Fibroblast of the conjunctiva (primary cell): ENCODE results near the gene PCP4.

Experiments used
- DNase-seq: peaks from one replicate; pipeline ENCODE4 v3.0.0-alpha.2; 2010; ENCODE audit warnings: low read depth

Gene PCP4

DNA sequence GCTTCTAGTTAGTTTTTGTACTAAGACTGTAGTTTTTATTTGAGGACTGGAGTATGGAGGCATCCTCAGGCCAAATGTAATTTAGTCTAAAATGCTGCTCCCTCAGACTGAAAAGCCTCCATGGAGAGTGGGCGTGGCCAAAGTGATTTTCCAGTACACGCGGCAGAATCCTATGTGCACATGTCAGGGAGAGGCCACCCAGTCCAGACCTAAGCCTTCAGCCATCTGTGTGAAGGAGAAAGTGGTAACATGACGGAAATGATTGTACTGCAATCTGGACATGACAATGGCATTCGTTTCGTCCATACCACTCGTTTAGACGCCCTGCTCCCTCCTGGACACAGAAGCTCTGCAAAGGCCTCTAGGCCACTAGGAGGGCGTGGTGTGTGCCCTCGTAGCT is 56.2 kb downstream of the PCP4 start:
- DNase-seq = no peak

GRCh38 chr21:39924577-39925308 is 57.5 kb downstream of the PCP4 start:
- DNase-seq = no peak

DNA sequence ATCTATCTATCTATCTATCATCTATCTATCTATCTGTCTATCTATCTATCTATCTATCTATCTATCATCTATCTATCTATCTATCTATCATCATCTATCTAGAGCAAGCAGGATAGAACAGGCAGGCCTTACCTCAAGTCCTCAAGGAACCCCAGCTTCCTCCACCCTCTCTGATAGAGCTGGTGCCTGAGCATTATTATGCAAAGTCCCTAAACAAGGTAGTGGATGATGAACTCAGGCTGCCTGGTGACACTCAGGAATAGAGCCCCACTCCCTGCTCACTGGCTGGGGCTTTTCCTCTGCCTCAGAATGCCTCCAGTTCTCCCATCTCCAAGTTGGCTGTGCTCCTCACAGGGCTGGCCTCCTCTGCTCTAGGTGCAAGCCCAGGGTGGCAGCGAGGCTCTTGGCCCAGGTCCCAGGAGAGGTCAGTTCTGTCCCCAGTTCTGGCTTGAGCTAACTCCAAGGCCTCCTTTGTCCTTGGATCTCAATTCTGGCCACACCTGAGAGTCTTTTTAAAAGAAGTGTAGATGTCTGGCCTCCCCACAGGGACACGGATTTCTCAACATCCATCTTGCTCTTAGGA is 60.2 kb downstream of the PCP4 start:
- no peak for DNase-seq

DNA sequence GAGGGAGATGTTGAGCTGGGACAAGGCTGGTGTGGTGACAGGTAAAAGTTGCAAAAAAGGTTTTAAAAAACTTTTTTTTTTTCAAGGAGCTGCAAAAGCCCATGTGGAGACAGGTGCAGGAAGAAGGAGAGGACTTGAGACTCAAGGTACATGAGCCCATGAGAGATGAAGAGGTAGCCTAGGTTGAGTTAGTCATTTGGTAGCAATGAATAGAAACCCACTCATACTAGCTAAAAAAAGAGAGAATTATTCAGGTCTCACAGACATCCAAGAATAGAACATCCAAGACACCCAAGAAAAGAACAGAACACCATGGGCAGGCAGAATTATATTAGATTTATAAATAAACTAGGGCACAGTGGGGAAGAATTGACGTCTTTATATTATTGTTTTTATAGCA is 65.1 kb downstream of the PCP4 start:
- no peak for DNase-seq

DNA sequence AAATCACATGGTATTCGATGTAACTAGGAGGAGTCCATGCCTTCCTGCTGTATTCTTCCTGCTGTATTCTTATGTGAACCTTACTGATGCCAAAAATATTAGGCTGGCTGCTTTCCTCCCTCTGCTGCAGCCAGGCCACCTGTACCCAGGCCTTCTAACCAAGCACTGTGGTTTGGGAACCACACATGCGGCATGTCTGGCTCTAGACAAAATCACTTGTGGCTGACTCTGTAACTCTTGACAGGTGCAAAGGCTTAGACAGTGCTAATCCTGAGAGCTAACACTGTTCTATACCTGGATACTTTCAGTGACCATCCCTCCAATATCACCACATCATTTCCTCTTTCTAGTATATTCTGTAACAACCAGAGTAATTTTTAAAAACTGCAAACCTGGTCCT is 67.7 kb downstream of the PCP4 start:
- no peak for DNase-seq

DNA sequence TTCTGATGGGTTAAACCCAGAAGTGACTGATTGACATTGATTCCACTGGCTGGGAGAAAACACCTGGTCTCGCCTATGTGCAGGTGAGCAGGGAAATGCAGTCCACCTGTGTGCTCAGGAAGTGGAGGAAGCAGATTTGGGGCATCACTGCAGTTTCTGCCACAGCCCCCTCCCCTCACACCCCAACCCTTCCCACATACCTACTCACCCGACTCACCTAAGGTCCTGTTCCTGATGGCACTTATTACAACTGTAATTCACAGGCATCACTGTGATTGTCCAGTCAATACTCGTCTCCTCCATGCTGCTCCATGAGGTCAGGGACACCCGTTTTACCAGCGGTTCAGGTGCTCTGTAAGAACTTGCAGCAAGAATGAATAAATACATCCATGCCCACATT is 68.5 kb downstream of the PCP4 start:
- DNase-seq = no peak

GRCh38 chr21:39938086-39938625 is 70.9 kb downstream of the PCP4 start:
- no peak for DNase-seq

DNA sequence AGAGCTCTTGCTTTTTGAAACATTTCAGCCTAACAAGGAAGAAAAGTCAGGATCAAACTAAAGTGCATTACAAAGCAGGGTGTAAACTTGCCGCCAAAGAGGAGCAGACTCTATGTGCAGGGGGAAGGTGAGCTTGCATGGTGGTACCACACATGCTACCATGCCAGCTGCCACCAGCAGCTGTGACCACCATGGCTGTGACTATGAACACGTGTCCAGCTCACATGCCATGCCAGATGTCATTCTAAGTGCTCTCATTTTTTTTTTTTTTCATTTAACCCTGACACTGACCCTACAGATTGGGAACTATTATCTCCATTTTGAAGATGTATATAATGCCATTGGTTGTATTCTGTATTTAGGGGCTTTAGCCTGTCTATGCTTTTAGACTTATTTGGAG is 79.0 kb downstream of the PCP4 start:
- DNase-seq = no peak

GRCh38 chr21:39947031-39947430 is 79.8 kb downstream of the PCP4 start:
- DNase-seq = no peak

DNA sequence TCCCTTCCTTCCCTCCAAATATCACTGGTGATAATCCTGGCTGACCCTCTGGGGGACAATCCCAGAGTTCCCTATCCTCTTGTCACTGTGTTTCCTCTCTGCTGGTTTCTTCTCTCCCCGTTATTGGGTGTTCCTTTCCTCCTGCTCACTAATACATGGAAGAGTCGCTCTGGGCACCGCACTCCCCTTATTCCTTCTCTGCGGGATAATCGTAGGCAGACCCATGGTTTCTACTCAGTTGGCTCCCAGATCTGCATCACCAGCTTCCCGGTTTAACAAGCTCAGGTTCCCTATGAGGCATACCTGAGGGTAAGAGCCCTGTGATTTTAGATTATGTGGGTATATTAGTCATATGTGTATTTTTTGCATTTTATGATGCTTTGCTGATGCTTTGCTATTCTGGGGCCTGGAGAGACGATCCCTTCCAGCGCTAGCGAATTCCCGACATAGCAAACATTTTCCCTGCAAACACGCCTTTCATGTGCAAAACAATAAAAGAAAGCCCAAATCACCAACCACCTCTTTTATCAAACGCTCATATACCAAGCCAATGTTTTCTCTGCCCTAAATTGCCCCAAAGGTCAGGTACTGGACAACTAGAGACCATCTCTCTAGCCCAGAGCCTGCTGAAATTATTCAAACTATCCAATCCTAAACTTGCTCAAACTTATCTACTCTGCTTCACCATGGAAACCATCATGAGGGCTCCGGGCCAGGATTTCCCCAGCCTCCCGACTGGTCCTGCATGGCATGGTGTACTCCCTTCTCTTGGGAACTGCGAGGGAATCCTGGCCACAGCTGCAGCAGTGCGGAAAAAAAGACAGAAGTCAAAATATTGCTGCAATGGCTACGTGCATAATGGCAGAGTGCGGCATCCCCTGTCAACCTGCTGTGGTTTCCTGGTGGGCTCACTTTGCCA is 84.2 kb downstream of the PCP4 start:
- no peak for DNase-seq

GRCh38 chr21:39952265-39952664 is 85.0 kb downstream of the PCP4 start:
- DNase-seq = no peak

DNA sequence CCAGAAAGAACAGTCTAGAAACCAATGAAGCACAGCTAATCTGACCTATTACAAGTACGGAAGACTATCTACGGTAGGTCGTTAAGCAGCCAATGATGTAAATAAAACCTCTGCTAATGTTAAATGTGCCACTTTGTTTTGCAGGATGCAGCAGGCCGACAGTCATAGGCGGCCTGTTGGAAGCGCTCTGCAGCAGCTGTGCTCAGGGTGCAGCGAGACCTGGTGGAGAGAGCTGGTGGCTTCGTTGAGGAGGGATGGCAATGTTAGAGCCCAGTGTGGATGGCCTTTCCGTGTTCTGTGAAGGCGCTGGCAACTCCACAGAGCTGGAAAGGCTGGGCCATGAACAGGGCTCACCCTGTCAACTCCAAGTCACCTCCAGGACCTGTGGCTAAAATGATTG is 87.3 kb downstream of the PCP4 start:
- DNase-seq = no peak

DNA sequence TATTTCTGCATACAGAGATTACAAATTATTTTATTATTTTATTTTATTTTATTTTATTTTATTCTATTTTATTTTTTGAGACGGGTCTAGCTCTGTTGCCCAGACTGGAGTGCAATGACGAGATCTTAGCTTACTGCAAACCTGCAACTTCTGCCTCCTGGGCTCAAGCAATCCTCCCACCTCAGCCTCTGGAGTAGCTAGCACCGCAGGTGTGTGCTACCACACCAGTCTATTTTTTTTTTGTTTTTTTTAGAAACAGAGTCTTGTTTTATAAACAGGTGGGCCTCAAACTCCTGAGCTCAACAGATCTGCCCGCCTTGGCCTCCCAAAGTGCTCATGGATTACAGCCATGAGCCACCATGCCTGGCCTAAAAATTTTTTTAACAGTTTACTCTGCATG is 88.1 kb downstream of the PCP4 start:
- DNase-seq = no peak

DNA sequence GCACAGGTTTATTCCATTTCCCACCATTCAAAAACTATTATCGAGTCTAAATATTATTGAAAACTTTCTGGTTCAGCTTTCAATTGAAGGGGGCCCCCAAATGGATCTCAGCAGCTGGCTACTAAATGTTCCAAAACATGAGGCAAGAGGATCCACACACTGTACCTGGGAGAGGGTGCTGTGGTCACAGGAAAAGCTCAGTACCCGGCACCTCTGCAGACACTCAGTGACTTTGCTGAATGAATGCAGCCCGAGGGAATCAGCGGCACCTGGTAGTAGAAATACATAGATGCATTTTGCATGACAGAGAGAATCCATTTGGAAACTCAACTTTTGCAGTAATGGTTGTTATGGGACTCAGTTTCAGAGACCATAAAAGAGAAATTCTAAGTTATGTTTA is 89.3 kb downstream of the PCP4 start:
- no peak for DNase-seq

GRCh38 chr21:39958731-39959130 is 91.5 kb downstream of the PCP4 start:
- DNase-seq = no peak

GRCh38 chr21:39961251-39961650 is 94.0 kb downstream of the PCP4 start:
- DNase-seq = no peak

DNA sequence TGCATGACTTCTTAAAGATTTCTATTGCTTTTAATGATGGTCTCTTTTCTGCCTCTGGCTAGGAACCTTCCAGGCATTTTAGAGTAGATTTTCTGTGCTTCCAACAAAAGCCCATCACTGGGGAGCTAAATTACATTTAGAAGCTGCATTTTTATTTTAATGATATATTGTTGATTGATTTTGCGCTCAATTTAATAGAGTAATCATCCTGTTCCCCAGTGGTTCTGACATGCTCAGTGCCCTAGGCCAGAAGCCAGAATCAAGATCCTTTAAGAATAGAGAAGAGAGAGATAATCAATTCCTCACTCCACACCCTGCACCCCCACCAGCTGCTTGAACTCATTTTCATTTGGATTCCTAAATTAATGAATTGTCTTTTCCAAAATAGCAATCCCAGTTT is 97.8 kb downstream of the PCP4 start:
- DNase-seq = no peak

GRCh38 chr21:39966786-39967185 is 99.5 kb downstream of the PCP4 start:
- DNase-seq = no peak

DNA sequence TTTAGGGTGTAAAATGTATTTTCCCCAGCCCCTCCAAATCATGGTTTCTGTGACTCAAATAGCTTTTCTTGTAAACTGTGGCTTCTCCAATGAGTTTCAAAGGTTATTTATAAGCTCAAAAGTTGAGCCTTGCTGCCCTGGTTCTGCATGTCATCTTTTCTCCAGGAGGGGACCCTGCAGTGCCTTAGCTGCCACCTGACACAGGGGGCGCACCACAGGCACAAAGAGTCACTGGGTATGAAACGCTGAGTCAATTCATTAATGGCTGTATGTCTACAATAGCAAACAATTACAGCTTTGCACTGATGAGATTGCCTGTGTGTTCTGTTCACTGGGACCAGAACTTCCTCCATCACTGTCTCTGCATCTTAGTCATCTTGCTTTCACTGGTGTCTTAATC is 100.8 kb downstream of the PCP4 start:
- no peak for DNase-seq

DNA sequence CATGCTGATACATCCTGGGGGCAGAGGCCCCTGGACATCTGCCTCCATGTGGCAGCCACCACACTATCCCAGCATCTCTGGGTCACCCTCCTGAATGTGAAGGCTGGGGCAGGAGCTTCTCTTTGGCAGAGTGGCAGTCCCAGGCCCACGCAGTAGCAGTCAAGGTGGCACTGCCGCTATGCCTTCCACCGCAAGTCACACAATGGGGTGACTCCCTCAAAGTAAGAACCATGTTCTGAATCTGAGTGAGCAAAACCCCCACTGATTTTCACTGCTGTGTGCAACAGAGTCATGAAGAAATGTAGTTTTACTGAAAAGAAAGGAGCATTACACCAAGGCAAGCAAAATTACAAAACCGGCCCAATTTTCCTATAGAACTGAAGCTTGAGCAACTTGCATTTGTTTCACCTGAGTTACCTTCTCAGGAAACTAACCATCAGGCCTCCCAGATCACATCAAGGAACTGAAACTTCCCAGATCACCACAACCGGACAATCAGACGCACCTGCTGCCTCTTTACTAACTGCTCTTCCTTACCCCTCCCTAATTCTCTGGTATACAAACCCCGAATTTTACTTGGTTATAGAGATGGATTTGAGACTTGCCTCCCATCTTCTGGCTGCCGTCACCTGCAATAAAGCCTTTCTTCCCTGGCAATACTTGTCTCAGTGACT is 102.6 kb downstream of the PCP4 start:
- DNase-seq = no peak

DNA sequence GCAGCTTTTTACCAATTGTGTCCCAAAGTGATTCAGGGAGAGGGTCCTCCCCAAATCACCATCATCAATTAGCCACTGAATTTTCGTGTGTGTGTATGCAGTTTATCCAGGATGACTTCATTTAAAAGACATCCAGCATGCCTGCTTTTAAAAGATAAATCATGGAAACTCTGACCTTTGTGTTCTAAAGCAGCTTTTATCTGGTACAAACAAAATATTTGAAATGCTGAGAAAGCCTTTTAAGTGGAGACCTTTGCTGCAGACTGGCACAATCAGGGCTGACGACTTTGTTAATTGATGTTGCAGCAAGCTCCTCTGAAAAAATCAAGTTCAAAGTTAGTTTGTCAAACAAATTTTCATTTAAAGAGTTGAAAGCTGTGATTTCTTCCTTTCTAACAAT is 104.7 kb downstream of the PCP4 start:
- DNase-seq = no peak

DNA sequence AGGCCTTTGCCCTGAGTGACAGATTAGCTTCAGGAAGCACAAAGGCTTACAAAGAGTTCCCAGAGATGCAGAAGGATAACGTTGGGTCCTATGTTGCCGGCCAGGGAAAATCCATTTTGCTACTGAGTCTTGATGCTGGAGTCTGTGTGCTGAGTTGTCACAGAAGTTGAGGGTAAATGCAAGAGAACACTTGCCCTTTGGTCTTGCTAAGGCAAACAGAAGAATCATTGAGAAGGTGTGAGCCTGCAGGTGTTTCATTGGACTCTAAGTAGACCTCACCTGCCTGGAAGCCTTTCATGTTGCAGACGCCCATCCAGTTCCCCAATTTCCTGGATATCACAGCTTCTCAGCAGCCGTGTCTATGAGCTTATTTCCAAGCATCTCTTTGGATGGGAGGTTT is 105.2 kb downstream of the PCP4 start:
- no peak for DNase-seq
